ENCODE results near the gene TMX1.

The TMX1 gene

GRCh38 chr14:51246032-51246431 is 6.0 kb downstream of the TMX1 start:
- peaks cover 36% of the 10 kb centered on the region for H3K36me3 ChIP-seq (ENCODE audit: insufficient read depth, low read length)
- H3K9ac ChIP-seq (ENCODE audit: low read length): no peak overlapping the region
- H3K27ac ChIP-seq (ENCODE audit: low read depth, low read length): no peak overlapping the region
- no peaks in the 10 kb centered on the region for H3K27me3 ChIP-seq (ENCODE audit: control insufficient read depth in 1 of 2, insufficient read depth in 2 of 2, low read length in 2 of 2)
- no peak overlapping the region for H3K4me3 ChIP-seq (ENCODE audit: low read depth in 1 of 2, low read length in 2 of 2)
- no peaks in the 10 kb centered on the region for H3K9me3 ChIP-seq (ENCODE audit: low read length)
- H3K4me1 ChIP-seq (ENCODE audit: insufficient read depth, low read length): peaks cover 4% of the 10 kb centered on the region

GRCh38 chr14:51248016-51248987 is 8.3 kb downstream of the TMX1 start:
- Histone ChIP-seq H3K36me3 (ENCODE audit: insufficient read depth, low read length) (peaks cover 45% of the 10 kb centered on the region), H3K9ac (ENCODE audit: low read length) (no peak overlapping the region), H3K27me3 (ENCODE audit: control insufficient read depth in 1 of 2, insufficient read depth in 2 of 2, low read length in 2 of 2) (no peaks in the 10 kb centered on the region), H3K9me3 (ENCODE audit: low read length) (no peaks in the 10 kb centered on the region), H3K27ac (ENCODE audit: low read depth, low read length) (no peak overlapping the region), H3K4me1 (ENCODE audit: insufficient read depth, low read length) (no peaks in the 10 kb centered on the region), H3K4me3 (ENCODE audit: low read depth in 1 of 2, low read length in 2 of 2) (no peak overlapping the region)

- peaks cover 45% of the 10 kb centered on the region for H3K36me3 ChIP-seq (ENCODE audit: insufficient read depth, low read length)
- no peaks in the 10 kb centered on the region for H3K9me3 ChIP-seq (ENCODE audit: low read length)
- H3K27ac ChIP-seq (ENCODE audit: low read depth, low read length): no peak overlapping the region
- no peaks in the 10 kb centered on the region for H3K27me3 ChIP-seq (ENCODE audit: control insufficient read depth in 1 of 2, insufficient read depth in 2 of 2, low read length in 2 of 2)
- H3K4me1 ChIP-seq (ENCODE audit: insufficient read depth, low read length): no peaks in the 10 kb centered on the region
- H3K4me3 ChIP-seq (ENCODE audit: low read depth in 1 of 2, low read length in 2 of 2): no peak overlapping the region
- no peak overlapping the region for H3K9ac ChIP-seq (ENCODE audit: low read length)
Observed at GRCh38 chr14:51251486-51251885, 11.4 kb downstream of the TMX1 start.

- Histone ChIP-seq H3K27me3 (ENCODE audit: control insufficient read depth in 1 of 2, insufficient read depth in 2 of 2, low read length in 2 of 2) (no peaks in the 10 kb centered on the region), H3K4me3 (ENCODE audit: low read depth in 1 of 2, low read length in 2 of 2) (no peak overlapping the region), H3K4me1 (ENCODE audit: insufficient read depth, low read length) (no peaks in the 10 kb centered on the region), H3K27ac (ENCODE audit: low read depth, low read length) (no peak overlapping the region), H3K36me3 (ENCODE audit: insufficient read depth, low read length) (peaks cover 37% of the 10 kb centered on the region), H3K9ac (ENCODE audit: low read length) (no peak overlapping the region), H3K9me3 (ENCODE audit: low read length) (no peaks in the 10 kb centered on the region)
Observed at GRCh38 chr14:51253880-51254279, 13.8 kb downstream of the TMX1 start.

DNA sequence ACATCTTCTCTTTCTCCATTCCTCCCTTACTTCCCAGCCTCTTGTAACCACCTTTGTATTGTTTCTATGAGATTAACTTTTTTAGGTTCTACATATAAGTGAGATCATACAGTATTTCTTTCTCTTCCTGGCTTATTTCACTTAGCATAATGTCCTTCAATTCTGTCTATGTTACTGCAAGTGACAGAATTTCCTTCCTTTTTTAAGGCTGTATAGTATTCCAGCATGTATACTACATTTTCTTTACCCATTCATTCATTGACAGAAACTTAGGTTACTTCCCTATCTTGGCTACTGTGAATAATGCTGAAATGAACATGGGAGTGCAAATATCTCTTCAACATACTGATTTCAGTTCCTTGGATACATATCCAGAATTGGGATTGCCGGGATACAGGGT is 18.2 kb downstream of the TMX1 start:
- Histone ChIP-seq H3K27me3 (ENCODE audit: control insufficient read depth in 1 of 2, insufficient read depth in 2 of 2, low read length in 2 of 2) (no peaks in the 10 kb centered on the region), H3K9ac (ENCODE audit: low read length) (no peak overlapping the region), H3K4me1 (ENCODE audit: insufficient read depth, low read length) (no peaks in the 10 kb centered on the region), H3K36me3 (ENCODE audit: insufficient read depth, low read length) (peaks cover 9% of the 10 kb centered on the region), H3K4me3 (ENCODE audit: low read depth in 1 of 2, low read length in 2 of 2) (no peak overlapping the region), H3K9me3 (ENCODE audit: low read length) (no peaks in the 10 kb centered on the region), H3K27ac (ENCODE audit: low read depth, low read length) (no peak overlapping the region)

DNA sequence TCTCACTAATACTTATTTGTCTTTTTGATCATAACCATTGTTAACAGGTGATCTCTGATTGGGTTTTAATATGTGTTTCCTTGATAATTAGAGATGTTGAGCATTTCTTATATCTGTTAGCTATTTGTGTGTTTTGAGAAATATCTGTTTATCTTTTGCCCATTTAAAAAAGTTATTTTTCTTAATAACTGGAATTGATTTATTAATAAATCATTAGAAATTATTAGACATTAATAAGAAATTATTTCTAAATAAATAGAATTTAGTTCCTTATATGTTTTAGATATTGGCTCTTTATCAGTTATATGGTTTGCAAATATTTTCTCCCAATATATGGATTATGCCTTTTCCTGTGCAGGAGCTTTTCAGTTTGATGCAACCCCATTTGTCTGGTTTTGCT is 18.7 kb downstream of the TMX1 start:
- Histone ChIP-seq H3K27me3 (ENCODE audit: control insufficient read depth in 1 of 2, insufficient read depth in 2 of 2, low read length in 2 of 2) (no peaks in the 10 kb centered on the region), H3K36me3 (ENCODE audit: insufficient read depth, low read length) (peaks cover 9% of the 10 kb centered on the region), H3K9me3 (ENCODE audit: low read length) (no peaks in the 10 kb centered on the region), H3K27ac (ENCODE audit: low read depth, low read length) (no peak overlapping the region), H3K4me1 (ENCODE audit: insufficient read depth, low read length) (no peaks in the 10 kb centered on the region), H3K4me3 (ENCODE audit: low read depth in 1 of 2, low read length in 2 of 2) (no peak overlapping the region), H3K9ac (ENCODE audit: low read length) (no peak overlapping the region)

DNA sequence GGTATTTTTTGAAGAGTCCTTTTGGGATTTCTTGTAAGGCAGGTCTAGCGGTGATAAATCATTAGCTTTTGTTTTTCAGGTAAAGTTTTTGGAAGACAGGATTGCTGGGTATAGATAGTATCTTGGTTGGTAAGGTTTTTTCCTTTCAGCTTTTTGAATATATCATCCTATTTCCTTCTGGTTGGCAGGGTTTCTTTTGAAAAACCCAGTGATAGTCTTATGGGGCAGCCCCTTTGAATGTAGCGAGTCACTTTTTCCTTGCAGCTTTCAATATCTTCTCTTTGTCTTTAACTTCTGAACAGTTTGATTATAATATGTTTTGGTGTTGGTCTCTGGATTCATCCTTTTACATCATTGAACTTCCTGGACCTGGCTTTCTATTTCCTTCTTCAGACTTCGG is 20.2 kb downstream of the TMX1 start:
- no peak overlapping the region for H3K9ac ChIP-seq (ENCODE audit: low read length)
- H3K4me1 ChIP-seq (ENCODE audit: insufficient read depth, low read length): peaks cover 9% of the 10 kb centered on the region
- H3K36me3 ChIP-seq (ENCODE audit: insufficient read depth, low read length): peaks cover 9% of the 10 kb centered on the region
- no peak overlapping the region for H3K27ac ChIP-seq (ENCODE audit: low read depth, low read length)
- H3K4me3 ChIP-seq (ENCODE audit: low read depth in 1 of 2, low read length in 2 of 2): no peak overlapping the region
- no peaks in the 10 kb centered on the region for H3K9me3 ChIP-seq (ENCODE audit: low read length)
- no peaks in the 10 kb centered on the region for H3K27me3 ChIP-seq (ENCODE audit: control insufficient read depth in 1 of 2, insufficient read depth in 2 of 2, low read length in 2 of 2)

DNA sequence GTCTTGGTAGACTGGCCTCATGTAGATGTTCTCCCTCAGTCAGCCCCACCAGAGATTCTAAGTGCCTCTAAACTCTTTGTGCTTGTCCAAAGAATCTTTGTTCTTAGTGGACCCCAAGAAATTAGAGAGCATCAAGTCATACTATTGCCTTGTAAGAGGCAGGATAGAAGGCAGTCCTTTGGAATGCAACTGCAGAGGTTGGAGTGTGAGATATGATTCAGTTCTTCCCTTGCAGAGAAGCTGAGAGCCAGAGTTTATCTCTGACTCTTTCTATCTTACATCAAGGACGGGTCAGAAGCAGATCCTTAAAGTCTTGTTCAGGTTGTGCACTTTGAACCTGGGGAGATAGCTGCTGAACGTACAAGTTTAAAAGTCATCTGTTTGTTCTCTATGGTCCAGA is 21.1 kb downstream of the TMX1 start:
- Histone ChIP-seq H3K4me1 (ENCODE audit: insufficient read depth, low read length) (peaks cover 18% of the 10 kb centered on the region), H3K36me3 (ENCODE audit: insufficient read depth, low read length) (peaks cover 8% of the 10 kb centered on the region), H3K27ac (ENCODE audit: low read depth, low read length) (no peak overlapping the region), H3K4me3 (ENCODE audit: low read depth in 1 of 2, low read length in 2 of 2) (no peak overlapping the region), H3K9ac (ENCODE audit: low read length) (no peak overlapping the region), H3K9me3 (ENCODE audit: low read length) (no peaks in the 10 kb centered on the region), H3K27me3 (ENCODE audit: control insufficient read depth in 1 of 2, insufficient read depth in 2 of 2, low read length in 2 of 2) (no peaks in the 10 kb centered on the region)

GRCh38 chr14:51262868-51263267 is 22.8 kb downstream of the TMX1 start:
- Histone ChIP-seq H3K9ac (ENCODE audit: low read length) (no peak overlapping the region), H3K4me3 (ENCODE audit: low read depth in 1 of 2, low read length in 2 of 2) (no peak overlapping the region), H3K27me3 (ENCODE audit: control insufficient read depth in 1 of 2, insufficient read depth in 2 of 2, low read length in 2 of 2) (no peaks in the 10 kb centered on the region), H3K4me1 (ENCODE audit: insufficient read depth, low read length) (peaks cover 22% of the 10 kb centered on the region), H3K9me3 (ENCODE audit: low read length) (no peaks in the 10 kb centered on the region), H3K36me3 (ENCODE audit: insufficient read depth, low read length) (no peaks in the 10 kb centered on the region), H3K27ac (ENCODE audit: low read depth, low read length) (no peak overlapping the region)

GRCh38 chr14:51269634-51270033 is 29.6 kb downstream of the TMX1 start:
- Histone ChIP-seq H3K9me3 (ENCODE audit: low read length) (no peaks in the 10 kb centered on the region), H3K4me1 (ENCODE audit: insufficient read depth, low read length) (peaks cover 20% of the 10 kb centered on the region), H3K9ac (ENCODE audit: low read length) (no peak overlapping the region), H3K27me3 (ENCODE audit: control insufficient read depth in 1 of 2, insufficient read depth in 2 of 2, low read length in 2 of 2) (no peaks in the 10 kb centered on the region), H3K4me3 (ENCODE audit: low read depth in 1 of 2, low read length in 2 of 2) (no peak overlapping the region), H3K27ac (ENCODE audit: low read depth, low read length) (no peak overlapping the region), H3K36me3 (ENCODE audit: insufficient read depth, low read length) (no peaks in the 10 kb centered on the region)

- Histone ChIP-seq H3K9ac (ENCODE audit: low read length) (no peak overlapping the region), H3K4me3 (ENCODE audit: low read depth in 1 of 2, low read length in 2 of 2) (no peak overlapping the region), H3K36me3 (ENCODE audit: insufficient read depth, low read length) (no peaks in the 10 kb centered on the region)
Observed at GRCh38 chr14:51276605-51277004, 36.6 kb downstream of the TMX1 start.

More at GRCh38 chr14:51276605-51277004, 36.6 kb downstream of the TMX1 start:
- Histone ChIP-seq H3K27me3 (ENCODE audit: control insufficient read depth in 1 of 2, insufficient read depth in 2 of 2, low read length in 2 of 2) (no peaks in the 10 kb centered on the region), H3K9me3 (ENCODE audit: low read length) (no peaks in the 10 kb centered on the region), H3K27ac (ENCODE audit: low read depth, low read length) (no peak overlapping the region), H3K4me1 (ENCODE audit: insufficient read depth, low read length) (no peaks in the 10 kb centered on the region)
